Stimulated activated CD8-positive, alpha-beta memory T cell treated with anti-CD3 and anti-CD28 coated beads, Interleukin-4, amount 100 ng/mL, for 1 hour (primary cell): ENCODE data around the gene CXCL17.
"Not testable (repeated sequence)": the region's sequence is repeated elsewhere in the genome, so short reads cannot be mapped to it uniquely, and the experiment has no call there.

ENCODE experiments used
- DNase-seq, 2 donors: peaks; one replicate each; pipeline ENCODE4 v3.0.0-alpha.2; 2020; ENCODE audit warnings: low read depth in 2 of 2, low spot score in 1 of 2

CXCL17 gene, protein sequence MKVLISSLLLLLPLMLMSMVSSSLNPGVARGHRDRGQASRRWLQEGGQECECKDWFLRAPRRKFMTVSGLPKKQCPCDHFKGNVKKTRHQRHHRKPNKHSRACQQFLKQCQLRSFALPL

DNA sequence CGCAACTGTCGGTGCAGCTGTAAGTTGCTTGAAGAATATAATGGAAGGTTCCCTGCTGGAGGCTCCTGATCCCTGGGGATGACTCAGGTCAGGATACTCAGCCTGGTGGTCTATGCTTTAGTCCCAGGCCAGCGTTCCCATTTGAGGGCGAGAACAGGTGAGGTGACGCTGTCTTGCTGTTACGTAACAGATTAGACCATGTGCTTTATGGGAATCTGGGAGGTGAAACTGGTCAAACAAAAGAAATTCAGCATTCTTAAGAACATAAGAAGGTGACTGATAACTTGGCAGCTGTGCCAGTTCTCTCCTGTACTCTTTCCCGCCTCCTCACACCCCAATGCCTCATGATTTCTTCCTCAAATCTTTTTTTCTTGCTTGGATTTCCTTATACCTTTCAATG is at the start of gene CXCL17:
TSS of gene CXCL17 (minus strand) at position 114 of the 400 bp plus-strand sequence. CDS start 114 bp downstream, outside the sequence.
- DNase-seq: no peak

DNA sequence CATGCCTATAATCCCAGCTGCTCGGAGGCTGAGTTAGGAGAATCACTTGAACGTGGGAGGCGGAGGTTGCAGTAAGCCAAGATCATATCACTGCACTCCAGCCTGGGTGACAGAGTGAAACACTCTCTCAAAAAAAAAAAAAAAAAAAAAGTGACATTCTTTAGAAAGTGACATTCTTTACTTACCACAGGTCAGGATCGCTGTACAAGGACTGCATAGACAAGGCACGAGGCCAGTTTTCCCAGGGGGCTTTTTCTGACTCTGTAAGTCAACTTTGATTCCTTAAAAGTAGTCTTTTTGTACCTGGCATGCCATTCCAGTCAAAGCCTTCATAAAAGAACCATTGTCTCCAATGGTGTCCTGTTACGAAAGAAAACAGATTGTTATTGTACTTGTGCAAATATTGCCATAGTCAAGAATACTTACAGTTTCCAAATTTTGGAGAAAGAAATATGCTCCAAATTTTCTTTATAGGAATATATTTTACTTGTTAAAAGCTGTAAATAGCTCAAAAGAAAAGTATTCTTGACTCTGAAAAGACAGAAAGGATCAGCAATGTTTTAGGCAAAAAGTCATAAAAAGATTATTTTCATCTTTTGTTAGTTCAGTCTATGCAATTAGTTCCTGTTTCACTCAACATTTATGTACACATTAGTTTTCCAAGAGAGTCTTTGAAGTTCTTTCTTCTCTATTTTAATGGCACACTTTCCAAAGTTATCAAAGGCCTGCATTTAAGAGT is 46.2 kb upstream of the CXCL17 start:
- DNase-seq: no peak

DNA sequence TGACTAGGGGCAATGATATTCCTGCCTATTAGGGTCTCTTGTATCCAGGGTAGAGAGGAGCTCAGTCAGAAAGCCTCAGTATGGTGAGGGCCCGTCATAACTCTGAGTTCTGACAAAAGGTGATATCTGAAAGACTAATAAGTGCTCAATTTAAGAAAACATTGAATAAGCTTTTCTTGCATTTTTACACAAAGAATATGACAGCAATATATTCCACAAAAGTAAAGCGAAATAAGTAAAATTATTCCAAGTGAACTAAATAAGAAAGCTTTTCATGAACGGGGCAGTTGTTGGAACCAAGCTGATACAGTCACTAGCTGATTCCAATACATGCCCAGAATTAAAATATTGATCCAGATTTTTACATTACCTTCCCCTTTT is 45.0 kb upstream of the CXCL17 start:
- no peak for DNase-seq

DNA sequence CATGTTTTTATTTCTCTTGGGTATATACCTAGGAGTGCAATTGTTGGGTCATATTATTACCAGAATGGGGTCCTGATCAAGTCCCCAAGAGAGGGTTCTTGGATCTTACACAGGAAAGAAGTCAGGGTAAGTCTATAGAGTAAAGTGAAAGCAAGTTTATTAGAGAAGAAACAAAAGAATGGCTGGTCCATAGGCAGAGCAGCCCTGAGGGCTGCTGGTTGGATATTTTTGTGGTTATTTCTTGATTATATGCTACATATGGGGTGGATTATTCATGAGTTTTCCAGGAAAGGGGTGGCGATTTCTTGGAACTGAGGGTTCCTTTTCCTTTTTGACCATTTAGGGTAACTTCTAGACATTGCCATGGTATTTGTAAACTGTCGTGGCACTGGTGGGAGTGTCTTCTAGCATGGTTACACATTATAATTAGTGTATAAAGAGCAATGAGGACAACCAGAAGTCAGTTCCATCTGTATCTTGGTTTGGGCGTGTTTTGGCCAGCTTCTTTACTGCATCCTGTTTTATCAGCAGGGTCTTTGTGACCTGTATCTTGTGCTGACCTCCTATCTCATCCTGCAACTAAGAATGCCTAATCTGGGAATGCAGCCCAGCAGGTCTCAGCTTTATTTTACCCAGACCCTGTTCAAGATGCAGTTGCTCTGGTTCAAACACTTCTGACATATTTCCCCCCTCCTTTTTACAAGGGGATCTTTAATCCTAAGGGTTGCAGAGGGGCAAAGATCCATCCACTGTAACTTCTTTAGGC is 44.5 kb upstream of the CXCL17 start:
- DNase-seq: no peak

DNA sequence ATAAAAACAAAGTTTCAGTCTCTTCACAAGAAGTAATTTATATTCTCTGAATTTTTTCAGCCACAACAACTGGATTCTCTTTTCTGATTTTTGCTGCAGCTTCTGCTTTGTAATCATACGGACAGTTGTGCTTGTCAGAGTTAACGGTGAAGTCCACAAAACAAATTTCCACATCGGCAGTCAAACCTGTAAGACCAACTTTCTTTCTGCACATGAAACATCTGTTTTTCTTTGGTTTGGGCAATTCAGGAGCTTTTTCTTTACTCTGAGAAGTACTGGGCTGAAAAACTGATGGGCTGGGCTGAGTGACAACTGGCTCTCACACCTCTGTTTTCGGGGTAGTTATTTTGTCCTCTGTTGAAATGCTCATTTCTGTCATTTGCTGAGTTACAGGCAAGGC is 42.3 kb upstream of the CXCL17 start:
- DNase-seq: not testable (repeated sequence)

DNA sequence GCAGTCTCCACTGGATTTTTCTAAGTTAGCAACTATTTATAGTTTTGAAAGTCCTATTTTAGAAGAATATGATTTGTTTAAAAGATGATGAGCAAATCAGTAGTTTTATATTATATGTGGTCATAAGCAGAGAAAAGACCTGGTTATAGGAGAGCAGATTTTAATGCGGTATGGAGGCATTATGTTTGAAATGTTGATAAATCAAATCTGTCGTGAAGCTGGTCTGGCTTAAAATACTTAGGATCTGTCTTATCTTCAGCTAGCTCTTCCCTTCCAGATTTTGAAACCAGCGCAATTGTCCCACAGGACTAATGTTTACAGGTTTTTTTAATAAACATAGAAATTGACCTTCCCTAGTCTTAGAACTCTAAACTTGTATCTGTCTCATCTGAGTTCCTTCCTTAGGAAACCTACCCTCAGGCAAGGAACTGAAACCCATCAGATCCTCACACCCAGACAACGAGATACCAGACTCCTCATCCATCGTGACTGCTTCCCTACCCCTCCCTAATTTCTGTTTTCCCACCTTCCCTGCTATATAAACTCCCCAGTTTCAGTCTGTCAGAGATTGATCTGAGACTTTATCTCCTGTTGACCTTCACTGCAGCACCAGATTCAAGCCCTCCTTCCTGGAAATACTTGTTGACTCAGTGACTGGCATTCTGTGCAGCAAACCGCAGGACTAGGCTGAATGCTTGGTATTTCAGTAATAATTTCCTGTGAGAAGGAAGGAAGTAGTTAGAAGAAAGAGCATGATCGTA is 37.8 kb upstream of the CXCL17 start:
- no peak for DNase-seq

DNA sequence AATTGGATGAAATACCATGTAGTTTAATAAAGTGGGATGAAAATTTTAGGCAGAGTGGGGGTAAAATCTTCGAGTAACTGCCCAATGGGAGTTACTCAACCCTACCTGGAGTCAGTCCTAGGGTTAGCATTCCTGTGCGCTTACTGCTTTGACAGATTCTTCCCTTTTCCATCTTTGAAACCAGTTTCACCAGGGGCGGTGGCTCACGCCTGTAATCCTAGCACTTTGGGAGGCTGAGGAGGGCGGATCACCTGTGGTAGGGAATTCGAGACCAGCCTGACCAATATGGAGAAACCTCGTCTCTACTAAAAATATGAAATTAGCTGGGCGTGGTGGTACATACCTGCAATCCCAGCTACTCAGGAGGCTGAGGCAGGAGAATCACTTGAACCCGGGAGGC is 37.0 kb upstream of the CXCL17 start:
- no peak for DNase-seq

DNA sequence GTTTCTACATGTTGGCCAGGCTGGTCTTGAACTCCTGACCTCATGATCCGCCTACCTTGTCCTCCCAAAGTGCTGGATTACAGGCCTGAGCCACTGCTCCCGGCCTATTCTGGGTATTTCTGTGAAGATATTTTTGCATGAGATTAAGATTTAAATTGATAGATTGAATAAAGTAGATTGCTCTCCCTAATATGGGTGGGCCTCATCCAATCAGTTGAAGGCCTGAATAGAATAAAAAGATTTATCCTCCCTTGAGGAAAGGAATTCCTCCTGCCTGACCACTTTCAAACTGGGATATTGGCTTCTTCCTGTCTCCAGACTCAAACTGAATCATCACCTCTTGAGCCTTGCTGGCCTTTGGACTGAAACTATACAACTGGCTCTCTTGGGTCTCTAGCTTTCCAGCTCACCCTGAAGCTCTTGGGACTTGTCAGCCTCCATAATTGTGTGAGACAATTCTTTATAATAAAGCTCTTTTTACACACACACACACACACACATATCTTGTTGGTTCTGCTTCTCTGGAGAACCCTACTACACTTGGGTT is 36.1 kb upstream of the CXCL17 start:
- DNase-seq: no peak

DNA sequence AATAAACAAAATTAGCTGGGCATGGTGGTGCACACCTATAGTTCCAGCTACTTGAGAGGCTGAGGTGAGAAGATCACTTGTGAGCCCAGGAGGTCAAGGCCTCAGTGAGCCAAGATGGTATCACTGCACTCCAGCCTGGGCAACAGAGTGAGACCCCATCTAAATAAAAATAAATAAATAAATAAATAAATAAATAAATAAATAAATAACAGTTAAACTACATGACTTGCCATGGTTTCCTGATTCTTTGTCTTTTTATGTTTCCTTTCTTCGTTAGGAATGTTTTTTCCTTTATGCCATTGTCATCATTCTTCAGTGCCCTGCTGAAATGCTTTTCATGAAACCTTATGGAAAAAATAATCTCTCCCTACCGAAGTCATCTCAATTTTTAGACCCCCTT is 35.2 kb upstream of the CXCL17 start:
- no peak for DNase-seq

DNA sequence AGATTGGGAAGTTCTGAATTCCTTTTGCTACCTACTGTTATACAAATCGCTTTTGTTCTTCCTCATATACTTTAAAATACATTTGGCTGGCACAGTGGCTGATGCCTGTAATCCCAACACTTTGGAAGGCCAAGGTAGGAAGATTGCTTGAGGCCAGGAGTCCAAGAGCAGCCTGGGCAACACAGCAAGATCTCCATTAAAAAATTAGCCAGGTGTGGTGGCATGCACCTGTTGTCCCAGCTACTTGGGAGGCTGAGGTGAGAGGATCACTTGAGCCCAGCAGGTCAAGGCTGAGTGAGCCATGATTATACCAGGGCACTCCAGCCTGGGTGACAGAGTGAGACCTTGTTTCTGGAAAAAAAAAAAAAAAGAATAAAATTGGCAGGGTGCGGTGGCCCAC is 34.4 kb upstream of the CXCL17 start:
- DNase-seq: no peak

DNA sequence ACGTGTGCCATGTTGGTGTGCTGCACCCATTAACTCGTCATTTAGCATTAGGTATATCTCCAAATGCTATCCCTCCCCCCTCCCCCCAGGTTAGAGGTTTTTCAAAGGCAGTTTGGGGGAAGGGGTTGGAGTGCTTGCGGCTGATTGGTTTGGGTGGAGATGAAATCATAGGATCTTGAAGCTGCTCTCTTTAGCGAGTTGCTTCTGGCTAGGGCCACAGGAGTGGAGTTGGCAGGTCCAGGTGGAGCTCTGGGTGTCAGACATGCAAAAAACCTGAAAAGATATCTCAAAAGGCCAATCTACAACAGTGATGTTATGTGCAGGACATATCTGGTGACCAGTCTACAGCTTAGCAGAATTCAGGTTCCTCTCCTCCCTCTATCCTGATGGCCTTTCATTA is 32.6 kb upstream of the CXCL17 start:
- DNase-seq: no peak

DNA sequence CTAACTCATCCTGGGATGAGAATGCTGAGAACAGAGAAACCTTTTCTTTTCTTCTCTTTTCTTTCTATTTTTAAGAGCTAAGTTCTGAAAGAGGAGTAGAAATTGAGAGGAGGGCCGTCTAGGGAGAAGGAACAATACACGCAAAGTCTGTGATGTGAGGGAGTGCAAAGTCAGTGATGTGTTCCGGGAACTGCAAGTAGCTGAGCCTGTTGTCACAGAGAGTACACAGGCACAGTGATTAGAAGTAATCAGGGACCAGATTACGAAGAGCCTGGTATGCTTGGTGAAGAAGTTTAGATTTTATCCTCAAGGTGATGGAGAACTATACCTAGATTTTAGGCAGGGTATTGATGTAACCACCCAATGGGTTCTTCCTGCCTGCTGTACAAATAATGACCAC is 32.0 kb upstream of the CXCL17 start:
- no peak for DNase-seq

DNA sequence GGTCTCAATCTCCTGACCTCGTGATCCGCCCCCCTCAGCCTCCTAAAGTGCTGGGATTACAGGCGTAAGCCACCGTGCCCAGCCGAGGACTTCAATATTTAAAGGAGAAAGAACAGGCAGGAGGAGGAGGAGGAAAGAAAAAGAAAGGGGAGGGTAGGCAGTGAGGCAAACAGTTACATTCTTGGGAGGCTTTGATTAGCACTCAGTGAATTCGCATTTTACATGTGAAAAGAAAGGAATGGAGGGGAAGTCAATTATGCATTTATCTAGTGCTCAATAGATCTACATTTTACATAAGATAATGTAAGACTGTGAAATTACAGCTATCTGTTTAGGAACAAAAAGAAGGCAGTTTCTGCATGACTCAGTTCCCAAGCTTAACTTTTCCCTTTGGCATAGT is 30.9 kb upstream of the CXCL17 start:
- no peak for DNase-seq

DNA sequence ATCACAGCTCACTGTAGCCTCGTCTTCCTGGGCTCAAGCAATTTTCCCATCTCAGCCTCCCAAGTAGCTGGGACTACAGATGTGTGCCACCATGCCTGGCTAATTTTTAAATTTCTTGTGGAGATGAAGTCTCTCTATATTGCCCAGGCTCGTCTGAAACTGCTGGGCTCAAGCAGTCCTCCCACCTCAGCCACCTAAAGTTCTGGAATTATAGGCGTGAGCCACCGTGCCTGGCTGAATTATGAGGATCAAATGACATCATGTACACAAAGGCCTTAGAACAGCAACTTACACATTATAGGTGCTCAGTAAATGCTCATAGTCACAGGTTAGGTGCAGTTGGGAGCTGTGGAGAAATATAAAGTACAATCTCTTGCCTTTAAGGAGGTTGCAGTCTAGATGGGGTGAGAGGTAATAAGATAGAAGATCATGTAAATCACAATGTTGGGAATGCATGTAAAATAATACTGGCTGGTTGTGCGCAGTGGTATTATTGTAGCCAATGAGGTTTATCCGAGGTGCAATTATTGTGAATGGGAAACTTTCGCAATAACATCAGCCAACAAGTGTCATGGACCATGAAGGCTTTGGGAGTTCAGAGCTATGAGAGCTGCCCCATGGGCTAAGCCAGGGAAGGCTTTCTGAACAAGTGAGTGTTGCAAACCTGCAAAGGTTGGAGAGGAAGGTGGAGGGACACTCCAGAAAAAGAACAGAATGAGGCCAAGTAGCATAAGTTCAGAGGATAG is 29.8 kb upstream of the CXCL17 start:
- no peak for DNase-seq

DNA sequence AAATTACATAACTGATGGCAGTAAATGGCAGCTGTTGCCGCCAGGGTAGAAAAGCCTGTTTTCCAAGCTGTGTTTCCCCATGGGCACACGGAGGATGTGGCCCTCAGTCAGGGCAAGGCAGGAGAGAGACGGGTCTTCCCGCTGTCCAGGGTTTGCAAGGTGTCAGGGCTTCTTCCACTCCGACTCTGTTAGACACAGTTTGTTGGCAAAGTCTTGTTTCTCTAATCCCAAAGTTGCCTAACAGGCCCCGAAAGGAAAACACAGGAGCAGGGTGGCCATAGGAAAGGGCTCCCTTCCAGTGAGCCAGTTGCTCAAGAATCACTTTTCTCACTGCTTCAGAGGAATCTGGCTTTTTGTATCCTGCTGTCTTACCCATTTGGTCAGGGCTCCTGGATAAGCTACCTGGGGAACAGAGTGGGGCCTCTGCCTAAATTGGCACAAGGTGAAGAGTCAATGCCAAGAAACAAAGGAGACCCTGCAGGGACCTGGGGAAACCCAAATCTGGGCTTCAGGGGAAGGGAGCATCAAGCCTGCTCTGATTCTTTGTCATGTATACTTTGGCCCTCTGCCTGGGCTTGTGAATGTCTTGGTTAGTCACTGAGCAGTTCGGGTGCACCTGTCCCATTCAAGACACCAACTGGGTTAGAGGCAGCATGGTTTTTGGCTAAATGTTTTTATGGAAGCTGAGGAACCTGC is 29.0 kb upstream of the CXCL17 start:
- DNase-seq: no peak

DNA sequence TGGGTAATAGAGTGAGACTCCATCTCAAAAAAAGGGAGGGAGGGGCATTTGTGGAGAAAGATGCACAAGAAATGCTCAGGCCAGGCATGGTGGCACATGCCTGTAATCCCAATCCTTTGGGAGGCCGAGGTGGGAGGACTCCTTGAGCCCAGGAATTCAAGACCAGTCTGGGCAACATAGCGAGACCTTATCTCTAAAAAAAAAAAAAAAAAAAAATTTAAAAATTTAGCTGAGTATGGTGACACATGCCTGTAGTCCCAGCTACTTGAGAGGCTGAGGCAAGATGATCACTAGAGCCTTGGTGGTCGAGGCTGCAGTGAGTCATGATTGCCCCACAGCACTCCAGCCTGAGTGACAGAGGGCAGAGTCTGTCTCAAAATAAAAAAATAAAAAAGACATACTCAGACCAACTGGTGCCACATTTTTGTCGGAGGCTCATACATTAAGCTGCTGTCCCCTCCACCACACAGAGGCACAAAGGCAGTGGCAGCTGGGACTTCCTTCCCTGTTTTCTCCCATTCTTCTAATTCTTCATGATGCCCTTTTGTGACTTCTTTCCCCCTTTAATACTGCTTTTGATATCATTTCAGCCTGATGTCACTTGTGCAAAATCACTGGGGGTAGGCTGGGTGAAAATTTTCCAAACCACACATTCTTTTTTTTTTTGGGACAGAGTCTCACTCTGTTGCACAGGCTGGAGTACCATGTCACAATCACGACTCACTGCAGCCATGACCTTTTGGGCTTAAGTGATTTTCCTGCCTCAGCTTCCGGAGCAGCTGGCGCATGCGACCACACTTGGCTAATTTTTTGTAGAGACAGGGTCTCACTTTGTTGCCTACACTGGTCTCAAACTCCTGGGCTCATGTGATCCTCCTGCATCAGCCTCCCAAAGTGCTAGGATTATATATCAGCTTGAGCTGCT is 26.8 kb upstream of the CXCL17 start:
- no peak for DNase-seq

DNA sequence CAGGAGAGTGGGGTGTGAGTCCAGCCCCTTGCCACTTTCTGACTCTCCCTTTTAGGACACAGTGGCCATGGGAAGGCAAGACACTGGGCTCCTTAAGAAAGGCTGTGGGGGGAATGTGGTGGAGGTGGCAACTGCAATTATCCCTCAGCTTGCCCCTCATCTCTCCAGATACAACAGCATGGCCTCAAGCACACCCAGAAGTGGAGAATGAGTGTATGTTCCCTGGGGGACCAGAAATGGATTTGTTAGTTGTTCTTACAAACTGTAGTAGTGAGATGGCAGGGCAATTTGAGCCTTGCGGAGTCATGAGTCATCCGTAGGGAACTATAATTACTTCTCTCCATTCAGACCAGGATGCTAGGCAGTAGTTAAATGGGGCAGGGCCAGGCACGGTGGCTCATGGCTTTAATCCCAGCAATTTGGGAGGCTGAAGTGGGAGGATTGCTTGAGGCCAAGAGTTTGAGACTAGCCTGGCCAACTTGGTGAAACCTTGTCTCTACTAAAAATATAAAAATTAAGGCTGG is 25.6 kb upstream of the CXCL17 start:
- no peak for DNase-seq

DNA sequence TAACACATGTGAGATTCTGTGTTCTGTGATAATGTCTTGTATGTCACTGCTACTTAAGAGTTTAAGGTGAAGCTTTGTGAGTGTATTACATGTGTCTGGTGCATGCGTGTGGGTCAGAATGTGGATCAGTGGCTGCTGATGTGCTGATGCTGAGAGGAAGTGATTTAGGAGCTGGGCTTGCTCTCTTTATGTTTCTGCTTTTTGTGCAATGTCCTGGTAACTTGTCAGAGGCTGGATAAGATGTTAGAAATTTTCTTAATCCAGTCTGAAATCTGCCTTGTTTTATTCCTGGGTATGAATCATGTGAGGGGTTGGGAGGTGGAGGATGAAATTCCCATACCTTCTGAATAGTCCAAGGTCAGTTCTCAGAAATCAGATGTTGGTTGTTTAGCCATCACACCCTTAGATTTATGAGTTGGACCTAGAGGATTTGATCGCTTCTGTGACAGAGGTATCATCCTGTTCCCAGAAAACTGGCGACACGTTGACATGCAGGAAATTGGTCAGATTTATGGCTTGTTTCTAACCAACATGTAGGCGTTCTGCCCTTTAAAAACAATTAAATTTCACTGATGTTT is 24.5 kb upstream of the CXCL17 start:
- no peak for DNase-seq
